HG02870 (cell line): Measurements from ENCODE around the gene PRKD2.
"Not testable (repeated sequence)": the region's sequence is repeated elsewhere in the genome, so short reads cannot be mapped to it uniquely, and the experiment has no call there.

ENCODE experiments used
- ATAC-seq: cut with Tn5 transposase; IDR thresholded peaks from one replicate; pipeline ENCODE4 v1.9.1; 2021; ENCODE audit warnings: mild to moderate bottlenecking, moderate library complexity; ENCODE audit not compliant: unreplicated experiment

Gene PRKD2

GRCh38 chr19:46635920-46636761 is 80.8 kb downstream of the PRKD2 start, which contains the start of gene GNG8:
Gene GNG8 (minus strand): TSS chr19:46636202. CDS start chr19:46634682, 1,520 bp downstream.
- ATAC-seq: no peak

GRCh38 chr19:46634656-46635218 is 82.2 kb downstream of the PRKD2 start:
- ATAC-seq: no peak

- ATAC-seq: no peak
Observed at GRCh38 chr19:46634045-46634655, 82.8 kb downstream of the PRKD2 start.

- ATAC-seq: no peak
Observed at GRCh38 chr19:46633130-46633529, 83.8 kb downstream of the PRKD2 start.

GRCh38 chr19:46631481-46631880 is 85.4 kb downstream of the PRKD2 start:
- no peak for ATAC-seq

- ATAC-seq: no peak
Observed at GRCh38 chr19:46630586-46631205, 86.2 kb downstream of the PRKD2 start.

- no peak for ATAC-seq
Observed at GRCh38 chr19:46629546-46630025, 87.3 kb downstream of the PRKD2 start.

- not testable (repeated sequence) for ATAC-seq
Observed at GRCh38 chr19:46628970-46629369, 87.9 kb downstream of the PRKD2 start.

- ATAC-seq: no peak
Observed at GRCh38 chr19:46626446-46626845, 90.5 kb downstream of the PRKD2 start.

GRCh38 chr19:46625731-46626130 is 91.2 kb downstream of the PRKD2 start:
- no peak for ATAC-seq

GRCh38 chr19:46624958-46625661 is 91.8 kb downstream of the PRKD2 start, which contains the start of gene PTGIR:
Gene PTGIR (minus strand): TSS chr19:46625089. CDS start chr19:46624225, 864 bp downstream.
- ATAC-seq: no peak
